Kidney (tissue), 14 donors: Measurements from ENCODE around the gene TRIP6. TPM values are rescaled to one million over a fixed set of nuclear protein-coding genes. Genes with fewer than 3 reads are reported as not detected.

Experiments
- DNase-seq, 5 donors: peaks; one replicate each; pipeline ENCODE4 v3.0.0-alpha.2; 2013 to 2020
- FAIRE-seq: peaks from 2 replicates; lab custom pipeline; 2012; peaks lifted over from hg19 to GRCh38; lab: Jason Lieb, UNC
- H3K27ac ChIP-seq, 2 donors: one replicate each; pipeline ENCODE4 v1.7.0; 2013; ENCODE audit warnings: low read depth in 2 of 2, low read length in 2 of 2, inconsistent platforms in 1 of 2
- H3K27me3 ChIP-seq: one replicate; pipeline ENCODE4 v1.7.1; 2013; ENCODE audit warnings: low read length, inconsistent platforms; ENCODE audit not compliant: control insufficient read depth, insufficient read depth
- H3K36me3 ChIP-seq, 3 donors: one replicate each; pipeline versions ENCODE4 v1.7.0 to v1.7.1; 2013; ENCODE audit warnings: low read length in 3 of 3, control low read depth in 1 of 3, inconsistent platforms in 1 of 3; ENCODE audit not compliant: insufficient read depth in 3 of 3, control insufficient read depth in 2 of 3
- H3K4me1 ChIP-seq, 3 donors: one replicate each; pipeline versions ENCODE4 v1.7.0 to v1.7.1; 2013; ENCODE audit warnings: low read length in 3 of 3, inconsistent platforms in 1 of 3, low read depth in 1 of 3; ENCODE audit not compliant: control insufficient read depth in 2 of 3, insufficient read depth in 2 of 3
- H3K4me3 ChIP-seq, 3 donors: one replicate each; pipeline versions ENCODE4 v1.7.0 to v1.8.1; 2013; ENCODE audit warnings: low read length in 3 of 3, control low read depth in 1 of 3, inconsistent platforms in 1 of 3
- H3K9ac ChIP-seq, 3 donors: one replicate each; pipeline versions ENCODE4 v1.7.0 to v1.7.1; 2013; ENCODE audit warnings: low read length in 3 of 3, control low read depth in 1 of 3, inconsistent platforms in 1 of 3
- H3K9me3 ChIP-seq, 3 donors: one replicate each; pipeline versions ENCODE4 v1.7.0 to v1.7.1; 2013; ENCODE audit warnings: low read length in 3 of 3, control low read depth in 1 of 3, inconsistent platforms in 1 of 3; ENCODE audit not compliant: control insufficient read depth in 2 of 3, insufficient read depth in 1 of 3
- intact Hi-C: fragments of 100-400 bp; cut with DNase I; formaldehyde crosslinking; loops from one replicate; pipeline ENCODE4 v1.11.1; 2022
- polyA plus RNA-seq: library from polyadenylated mRNA; stranded (reverse); fragments of 350-450 nt; fragmentation: Illumina TruSeq; extraction: RNeasy Lipid Tissue Mini Kit (QIAGEN cat#74804); gene quantifications from one replicate; pipeline ENCODE4 v1.2.3, GENCODE V29; 2014; ENCODE audit warnings: low read depth, low replicate concordance; ENCODE audit not compliant: insufficient read depth
- total RNA-seq: library from RNA; stranded (reverse); fragmentation: NEBNext Ultra II Directional; extraction: Animal tissue kit (Norgen Biotek cat#: 25700); gene quantifications from one replicate; pipeline ENCODE4 v1.2.1, GENCODE V29; 2021
- TF ChIP-seq, protein P1 (sequence below): IDR thresholded peaks from 3 replicates; pipeline ENCODE4 v1.5.1; 2012; ENCODE audit warnings: mild to moderate bottlenecking, moderate library complexity, borderline replicate concordance; ENCODE audit not compliant: insufficient read depth; ENCODE audit errors: extremely low read depth
- donor health status: control.
- donor health status: control.
- donor health status: control.
- donor health status: control.
- donor health status: control.
- donor health status: DM: yes; HTN: yes; CAD: no.
- donor health status: Normal renal cell carcinoma (clear cell type).

TRIP6 gene
- total and polyA plus RNA-seq, 2 donors from 2014 or later = 74.4 to 92.6 TPM

- Histone ChIP-seq H3K36me3 (peaks cover 0 to 7% (median 0%) of the 10 kb centered on the region in 3 donors), H3K9ac (peak within 1 kb of the TSS; percentile 67 to 85 (median 74)), H3K4me1 (peaks cover 0 to 3% (median 0%) of the 10 kb centered on the region in 3 donors), H3K9me3 (no peaks in the 10 kb centered on the region), H3K27me3 (no peaks in the 10 kb centered on the region), H3K27ac (peak within 1 kb of the TSS; percentile 43 to 77), H3K4me3 (peak within 1 kb of the TSS; percentile 70 to 87 (median 79))
- TF ChIP-seq, protein P1, sequence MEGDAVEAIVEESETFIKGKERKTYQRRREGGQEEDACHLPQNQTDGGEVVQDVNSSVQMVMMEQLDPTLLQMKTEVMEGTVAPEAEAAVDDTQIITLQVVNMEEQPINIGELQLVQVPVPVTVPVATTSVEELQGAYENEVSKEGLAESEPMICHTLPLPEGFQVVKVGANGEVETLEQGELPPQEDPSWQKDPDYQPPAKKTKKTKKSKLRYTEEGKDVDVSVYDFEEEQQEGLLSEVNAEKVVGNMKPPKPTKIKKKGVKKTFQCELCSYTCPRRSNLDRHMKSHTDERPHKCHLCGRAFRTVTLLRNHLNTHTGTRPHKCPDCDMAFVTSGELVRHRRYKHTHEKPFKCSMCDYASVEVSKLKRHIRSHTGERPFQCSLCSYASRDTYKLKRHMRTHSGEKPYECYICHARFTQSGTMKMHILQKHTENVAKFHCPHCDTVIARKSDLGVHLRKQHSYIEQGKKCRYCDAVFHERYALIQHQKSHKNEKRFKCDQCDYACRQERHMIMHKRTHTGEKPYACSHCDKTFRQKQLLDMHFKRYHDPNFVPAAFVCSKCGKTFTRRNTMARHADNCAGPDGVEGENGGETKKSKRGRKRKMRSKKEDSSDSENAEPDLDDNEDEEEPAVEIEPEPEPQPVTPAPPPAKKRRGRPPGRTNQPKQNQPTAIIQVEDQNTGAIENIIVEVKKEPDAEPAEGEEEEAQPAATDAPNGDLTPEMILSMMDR = peak; percentile 19
- FAIRE-seq (no peak), DNase-seq (peak; percentile 92 to 98 (median 95))
- intact Hi-C loops = no loop called here
Measured at GRCh38 chr7:100827330-100828226, 39.6 kb upstream of the TRIP6 start, which contains the start of gene EPHB4. Gene EPHB4 (minus strand): TSS chr7:100827523. CDS start chr7:100827030, 493 bp downstream.

- Histone ChIP-seq H3K4me1 (peaks cover 0 to 3% (median 0%) of the 10 kb centered on the region in 3 donors), H3K27ac (peak overlapping the region; percentile 65 to 81), H3K9ac (peak overlapping the region in 1 of 3 donors; percentile 7), H3K4me3 (peak overlapping the region in 1 of 3 donors; percentile 79), H3K27me3 (no peaks in the 10 kb centered on the region), H3K36me3 (no peaks in the 10 kb centered on the region), H3K9me3 (no peaks in the 10 kb centered on the region)
- FAIRE-seq (no peak), DNase-seq (peak; percentile 24 to 90 (median 63))
- TF ChIP-seq, protein P1 = no peak
- intact Hi-C loops = no loop called here
Measured at GRCh38 chr7:100829150-100829716, 38.0 kb upstream of the TRIP6 start.

- H3K27ac ChIP-seq = peak overlapping the region; percentile 33 to 54
- DNase-seq (no peak), FAIRE-seq (no peak)
- peaks cover 0 to 3% (median 0%) of the 10 kb centered on the region in 3 donors for H3K4me1 ChIP-seq
- no peak overlapping the region for H3K9ac ChIP-seq
- TF ChIP-seq, protein P1 = no peak
- no peaks in the 10 kb centered on the region for H3K36me3 ChIP-seq
- intact Hi-C loops = no loop called here
- H3K4me3 ChIP-seq = no peak overlapping the region
- no peaks in the 10 kb centered on the region for H3K9me3 ChIP-seq
- no peaks in the 10 kb centered on the region for H3K27me3 ChIP-seq
Measured at GRCh38 chr7:100830396-100830795, 36.8 kb upstream of the TRIP6 start.
